ENCODE data around the gene HDAC4.

DNA sequence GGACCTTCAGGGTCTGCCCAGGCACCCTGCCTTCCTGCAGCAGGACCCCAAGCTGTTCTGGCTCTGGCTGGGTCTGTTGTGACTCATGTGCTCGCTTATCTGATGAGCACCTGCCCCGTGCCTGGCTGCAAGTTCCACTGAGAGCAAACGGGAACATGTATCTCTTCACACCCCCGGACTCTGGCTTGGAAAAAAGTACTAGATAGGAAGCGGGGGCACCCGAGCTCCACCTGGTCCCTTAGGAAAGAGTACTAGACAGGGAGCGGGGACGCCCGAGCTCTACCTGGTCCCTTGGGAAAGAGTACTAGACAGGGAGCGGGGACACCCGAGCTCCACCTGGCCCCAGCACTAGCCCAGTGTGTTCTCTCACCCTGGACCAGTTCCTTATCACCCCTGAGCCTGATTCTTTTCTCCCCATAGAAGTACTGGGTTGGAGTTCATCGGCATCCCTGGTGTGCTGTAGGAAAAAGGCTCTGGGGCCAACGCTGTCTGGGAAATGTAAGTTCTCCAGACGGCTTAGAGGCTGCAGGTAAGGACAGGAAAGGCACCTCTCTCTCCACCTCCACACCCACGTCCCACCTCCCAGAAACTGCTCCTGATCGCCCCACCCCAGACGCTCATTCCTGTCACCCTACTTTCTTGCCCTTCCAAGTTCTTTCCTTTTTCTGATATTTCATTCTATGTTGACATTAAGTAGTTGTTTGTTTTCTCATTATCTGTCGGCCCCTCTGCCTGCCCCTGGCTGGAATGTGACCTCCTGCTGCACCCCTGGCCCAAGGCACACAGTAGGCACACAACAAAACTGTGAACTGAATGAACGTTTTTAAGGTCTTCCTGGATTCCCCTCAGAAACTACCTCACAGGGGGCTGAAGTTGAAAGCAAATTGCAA lies 40.2 kb downstream of the HDAC4 start:
- no peak for TF ChIP-seq ZNF274 (IDR thresholded peaks at IDR 0.05; ENCODE audit: low read depth, low read length)
- TF ChIP-seq YY1 (IDR thresholded peaks at IDR 0.05; ENCODE audit: insufficient read depth, insufficient read length): no peak
